Astrocyte (in vitro differentiated cells and primary cell): Measurements from ENCODE around the gene NUDT16L1.

ENCODE experiments used
- CTCF ChIP-seq: IDR thresholded peaks from 2 replicates; pipeline ENCODE4 v1.5.1; 2011; ENCODE audit warnings: low read depth, mild to moderate bottlenecking, inconsistent platforms, low read length, moderate library complexity; ENCODE audit not compliant: insufficient read depth
- EZH2 ChIP-seq: IDR thresholded peaks from 2 replicates; pipeline ENCODE4 v1.6.1; 2012; ENCODE audit warnings: mild to moderate bottlenecking, low read length, inconsistent platforms; ENCODE audit not compliant: insufficient read depth

- TF ChIP-seq CTCF: no peak
- no peak for TF ChIP-seq EZH2
These were observed 41.6 kb downstream of the NUDT16L1 start for GRCh38 chr16:4734730-4735535.
